ENCODE measurements around the gene PTPRD. TPM values are rescaled to one million over a fixed set of nuclear protein-coding genes. Genes with fewer than 3 reads are reported as not detected.

PTPRD gene
- total RNA-seq, 2 donors from 2014 or later, result 60.1 to 75.7 TPM

GRCh38 chr9:9305600-9305999, 1307.2 kb downstream of the PTPRD start:
- no peaks in the 10 kb centered on the region for H3K9me3 ChIP-seq
- no peaks in the 10 kb centered on the region for H3K27me3 ChIP-seq
- no peak overlapping the region for H3K9ac ChIP-seq (ENCODE audit: low read depth in 2 of 2, low read length in 2 of 2)
- TF ChIP-seq CTCF (IDR thresholded peaks at IDR 0.05), result no peak
- H3K4me1 ChIP-seq, result no peaks in the 10 kb centered on the region
- no peaks in the 10 kb centered on the region for H3K36me3 ChIP-seq
- intact Hi-C loops (cut with DNase I), result no loop called here
- H3K27ac ChIP-seq, result no peak overlapping the region
- no peak overlapping the region for H3K4me3 ChIP-seq
- DNase-seq, result no peak

- H3K27ac ChIP-seq, result no peak overlapping the region
- H3K4me1 ChIP-seq, result no peaks in the 10 kb centered on the region
- no peaks in the 10 kb centered on the region for H3K9me3 ChIP-seq
- intact Hi-C loops (cut with DNase I), result no loop called here
- H3K36me3 ChIP-seq, result no peaks in the 10 kb centered on the region
- H3K27me3 ChIP-seq, result no peaks in the 10 kb centered on the region
- DNase-seq, result no peak
- no peak overlapping the region for H3K9ac ChIP-seq (ENCODE audit: low read depth in 2 of 2, low read length in 2 of 2)
- TF ChIP-seq CTCF (IDR thresholded peaks at IDR 0.05), result no peak
- H3K4me3 ChIP-seq, result no peak overlapping the region
Measured at GRCh38 chr9:9299134-9299533, 1313.7 kb downstream of the PTPRD start.

GRCh38 chr9:9286001-9286400, 1326.8 kb downstream of the PTPRD start:
- no peak for TF ChIP-seq CTCF (IDR thresholded peaks at IDR 0.05)
- H3K4me1 ChIP-seq, result no peaks in the 10 kb centered on the region

GRCh38 chr9:9284201-9284600, 1328.6 kb downstream of the PTPRD start:
- DNase-seq, result no peak
- no peaks in the 10 kb centered on the region for H3K36me3 ChIP-seq
- no peak overlapping the region for H3K9ac ChIP-seq (ENCODE audit: low read depth in 2 of 2, low read length in 2 of 2)
- no peaks in the 10 kb centered on the region for H3K27me3 ChIP-seq
- no peak overlapping the region for H3K4me3 ChIP-seq
- intact Hi-C loops (cut with DNase I), result no loop called here
- no peaks in the 10 kb centered on the region for H3K9me3 ChIP-seq
- no peak for TF ChIP-seq CTCF (IDR thresholded peaks at IDR 0.05)
- H3K27ac ChIP-seq, result no peak overlapping the region
- no peaks in the 10 kb centered on the region for H3K4me1 ChIP-seq

More at GRCh38 chr9:9286001-9286400, 1326.8 kb downstream of the PTPRD start:
- H3K4me3 ChIP-seq, result no peak overlapping the region
- no peak for DNase-seq
- H3K36me3 ChIP-seq, result no peaks in the 10 kb centered on the region
- no peaks in the 10 kb centered on the region for H3K9me3 ChIP-seq
- no peaks in the 10 kb centered on the region for H3K27me3 ChIP-seq
- no peak overlapping the region for H3K9ac ChIP-seq (ENCODE audit: low read depth in 2 of 2, low read length in 2 of 2)
- no peak overlapping the region for H3K27ac ChIP-seq
- intact Hi-C loops (cut with DNase I), result no loop called here

GRCh38 chr9:9283159-9283986, 1329.4 kb downstream of the PTPRD start:
- Histone ChIP-seq H3K4me1 (no peaks in the 10 kb centered on the region), H3K27me3 (no peaks in the 10 kb centered on the region), H3K27ac (no peak overlapping the region), H3K9ac (ENCODE audit: low read depth in 2 of 2, low read length in 2 of 2) (no peak overlapping the region), H3K36me3 (no peaks in the 10 kb centered on the region), H3K4me3 (no peak overlapping the region), H3K9me3 (no peaks in the 10 kb centered on the region)
- intact Hi-C loops (cut with DNase I), result no loop called here
- DNase-seq, result no peak
- no peak for TF ChIP-seq CTCF (IDR thresholded peaks at IDR 0.05)
